Measurements from ENCODE around the gene CPLX4. TPM values are rescaled to one million over a fixed set of nuclear protein-coding genes. Genes with fewer than 3 reads are reported as not detected.

Gene CPLX4
- total RNA-seq, 6 donors from 2014 or later = not detected

GRCh38 chr18:59345556-59345955, 27.1 kb upstream of the CPLX4 start:
- H3K36me3 ChIP-seq = peaks cover 29 to 94% (median 51%) of the 10 kb centered on the region in 4 donors
- H3K4me1 ChIP-seq = no peaks in the 10 kb centered on the region
- TF ChIP-seq EP300 (IDR thresholded peaks at IDR 0.05) = no peak
- no peak for TF ChIP-seq POLR2A (IDR thresholded peaks at IDR 0.05)
- H3K27me3 ChIP-seq = no peaks in the 10 kb centered on the region
- no peaks in the 10 kb centered on the region for H3K9me3 ChIP-seq
- no peak overlapping the region for H3K27ac ChIP-seq
- no peak overlapping the region for H3K4me3 ChIP-seq
- DNase-seq = no peak
- ATAC-seq (ENCODE audit: low FRiP score in 2 of 2) = no peak
- 98% methylated on average over 4 of the region's 4 CpGs for WGBS, 2 donors

GRCh38 chr18:59344996-59345395, 26.5 kb upstream of the CPLX4 start:
- Histone ChIP-seq H3K4me1 (no peaks in the 10 kb centered on the region), H3K27me3 (no peaks in the 10 kb centered on the region), H3K9me3 (no peaks in the 10 kb centered on the region), H3K27ac (no peak overlapping the region), H3K36me3 (peaks cover 29 to 95% (median 50%) of the 10 kb centered on the region in 4 donors), H3K4me3 (no peak overlapping the region)
- ATAC-seq (ENCODE audit: low FRiP score in 2 of 2) (no peak), DNase-seq (no peak)
- 0 to 57% methylated on average over 1 of the region's 1 CpG for WGBS, 2 donors
- TF ChIP-seq POLR2AphosphoS5 (IDR thresholded peaks at IDR 0.05) = no peak
- no peak for TF ChIP-seq POLR2A (IDR thresholded peaks at IDR 0.05)
- TF ChIP-seq CTCF (IDR thresholded peaks at IDR 0.05) = no peak
- no peak for TF ChIP-seq EP300 (IDR thresholded peaks at IDR 0.05)

- no peaks in the 10 kb centered on the region for H3K9me3 ChIP-seq
- DNase-seq = no peak
- H3K4me1 ChIP-seq = no peaks in the 10 kb centered on the region
- TF ChIP-seq POLR2A (IDR thresholded peaks at IDR 0.05) = no peak
- TF ChIP-seq CTCF (IDR thresholded peaks at IDR 0.05) = no peak
- no peak for TF ChIP-seq POLR2AphosphoS5 (IDR thresholded peaks at IDR 0.05)
- no peak for TF ChIP-seq EP300 (IDR thresholded peaks at IDR 0.05)
- no peaks in the 10 kb centered on the region for H3K27me3 ChIP-seq
- ATAC-seq (ENCODE audit: low FRiP score in 2 of 2) = no peak
- H3K4me3 ChIP-seq = no peak overlapping the region
- no peak overlapping the region for H3K27ac ChIP-seq
- peaks cover 29 to 95% (median 49%) of the 10 kb centered on the region in 4 donors for H3K36me3 ChIP-seq
- 97 to 98% methylated on average over 2 of the region's 2 CpGs for WGBS, 2 donors
Measured at GRCh38 chr18:59343926-59344325, 25.5 kb upstream of the CPLX4 start.

GRCh38 chr18:59340817-59341216, 22.4 kb upstream of the CPLX4 start:
- peaks cover 19 to 95% (median 48%) of the 10 kb centered on the region in 4 donors for H3K36me3 ChIP-seq
- H3K27me3 ChIP-seq = no peaks in the 10 kb centered on the region
- ATAC-seq (ENCODE audit: low FRiP score in 2 of 2) = no peak
- TF ChIP-seq CTCF (IDR thresholded peaks at IDR 0.05) (no peak), EP300 (IDR thresholded peaks at IDR 0.05) (no peak), POLR2A (IDR thresholded peaks at IDR 0.05) (no peak), POLR2AphosphoS5 (IDR thresholded peaks at IDR 0.05) (no peak)
- DNase-seq = no peak
- no peaks in the 10 kb centered on the region for H3K4me1 ChIP-seq
- H3K4me3 ChIP-seq = no peak overlapping the region
- no peaks in the 10 kb centered on the region for H3K9me3 ChIP-seq
- H3K27ac ChIP-seq = no peak overlapping the region

- Histone ChIP-seq H3K9me3 (no peaks in the 10 kb centered on the region), H3K27me3 (no peaks in the 10 kb centered on the region), H3K4me1 (no peaks in the 10 kb centered on the region), H3K27ac (no peak overlapping the region), H3K36me3 (peaks cover 14 to 95% (median 43%) of the 10 kb centered on the region in 4 donors), H3K4me3 (no peak overlapping the region)
- no peak for ATAC-seq (ENCODE audit: low FRiP score in 2 of 2)
- no peak for TF ChIP-seq POLR2AphosphoS5 (IDR thresholded peaks at IDR 0.05)
- no peak for TF ChIP-seq EP300 (IDR thresholded peaks at IDR 0.05)
- no peak for TF ChIP-seq CTCF (IDR thresholded peaks at IDR 0.05)
- no peak for TF ChIP-seq POLR2A (IDR thresholded peaks at IDR 0.05)
- WGBS, 2 donors = 93 to 97% methylated on average over 2 of the region's 2 CpGs
- DNase-seq = no peak
Measured at GRCh38 chr18:59340312-59340711, 21.9 kb upstream of the CPLX4 start.
